SJSA1 (cell line): ENCODE results near the gene PTPRU. TPM values are rescaled to one million over a fixed set of nuclear protein-coding genes. Genes with fewer than 3 reads are reported as not detected.
"Not testable (repeated sequence)": the region's sequence is repeated elsewhere in the genome, so short reads cannot be mapped to it uniquely, and the experiment has no call there.

ENCODE experiments used
- DNase-seq, 2 experiments: peaks; one replicate each; pipeline ENCODE4 v3.0.0-alpha.2; 2015 to 2020; ENCODE audit warnings: low spot score in 2 of 2, low read depth in 1 of 2
- H3K27ac ChIP-seq: fragments of 250-450 bp; sonication (Bioruptor Pico); 2 replicates; pipeline ENCODE4 v1.5.1; 2020; ENCODE audit warnings: mild to moderate bottlenecking, moderate library complexity
- H3K27me3 ChIP-seq: fragments of 250-450 bp; sonication (Bioruptor Pico); replicated peaks from 2 replicates; pipeline ENCODE4 v1.5.1; 2020; ENCODE audit warnings: mild to moderate bottlenecking, moderate library complexity
- H3K36me3 ChIP-seq: fragments of 250-450 bp; sonication (Bioruptor Pico); 2 replicates; pipeline ENCODE4 v1.5.1; 2020; ENCODE audit warnings: mild to moderate bottlenecking
- H3K4me1 ChIP-seq: fragments of 250-450 bp; sonication (Bioruptor Pico); replicated peaks from 2 replicates; pipeline ENCODE4 v1.6.1; 2021; ENCODE audit warnings: mild to moderate bottlenecking
- H3K4me3 ChIP-seq: fragments of 250-450 bp; sonication (Bioruptor Pico); 2 replicates; pipeline ENCODE4 v1.5.1; 2020; ENCODE audit warnings: mild to moderate bottlenecking
- H3K9me3 ChIP-seq: fragments of 250-450 bp; sonication (Bioruptor Pico); replicated peaks from 2 replicates; pipeline ENCODE4 v1.5.1; 2020; ENCODE audit warnings: mild to moderate bottlenecking
- total RNA-seq: library from RNA; depleted of rRNA; stranded (reverse); fragments of >200 nt; shearing (Covaris generic); gene quantifications from 2 replicates; pipeline ENCODE4 v1.2.3, GENCODE V29; 2014

PTPRU gene
- total RNA-seq, 1 experiment from 2014 or later: 16.8 TPM

GRCh38 chr1:29230553-29231378 lies 5.6 kb upstream of the PTPRU start, which contains the start of gene MECR:
Gene MECR (minus strand): TSS chr1:29230934. CDS start chr1:29230906, 28 bp downstream.
- H3K4me1 ChIP-seq: peaks cover 13% of the 10 kb centered on the region
- DNase-seq: peak; percentile 88 to 94

GRCh38 chr1:29232387-29232786 lies 3.9 kb upstream of the PTPRU start:
- Histone ChIP-seq H3K27me3 (peaks cover 3% of the 10 kb centered on the region; the same call in 1 of the 2 replicates), H3K27ac (no peak overlapping the region), H3K9me3 (no peaks in the 10 kb centered on the region), H3K36me3 (0 out of 2 replicates have a peak, but pooled peaks cover 9% of the 10 kb centered on the region), H3K4me3 (no peak overlapping the region), H3K4me1 (peaks cover 29% of the 10 kb centered on the region)
- DNase-seq: no peak

More at GRCh38 chr1:29230553-29231378, 5.6 kb upstream of the PTPRU start, which contains the start of gene MECR:
- peak within 1 kb of the TSS; percentile 40 for H3K27ac ChIP-seq
- H3K27me3 ChIP-seq: 0 out of 2 replicates have a peak, but pooled peaks cover 3% of the 10 kb centered on the region
- H3K36me3 ChIP-seq: 0 out of 2 replicates have a peak, but pooled peaks cover 6% of the 10 kb centered on the region
- no peaks in the 10 kb centered on the region for H3K9me3 ChIP-seq
- peak within 1 kb of the TSS; percentile 72 for H3K4me3 ChIP-seq

GRCh38 chr1:29233693-29234092 lies 2.6 kb upstream of the PTPRU start:
- Histone ChIP-seq H3K4me1 (peaks cover 36% of the 10 kb centered on the region), H3K27me3 (peaks cover 3% of the 10 kb centered on the region; the same call in 1 of the 2 replicates), H3K36me3 (0 out of 2 replicates have a peak, but pooled peaks cover 9% of the 10 kb centered on the region), H3K9me3 (no peaks in the 10 kb centered on the region), H3K4me3 (no peak overlapping the region), H3K27ac (no peak overlapping the region)
- no peak for DNase-seq

GRCh38 chr1:29234471-29234870 lies 1.9 kb upstream of the PTPRU start:
- no peak for DNase-seq
- H3K36me3 ChIP-seq: 0 out of 2 replicates have a peak, but pooled peaks cover 8% of the 10 kb centered on the region
- peaks cover 34% of the 10 kb centered on the region for H3K4me1 ChIP-seq
- peaks cover 3% of the 10 kb centered on the region; the same call in 1 of the 2 replicates for H3K27me3 ChIP-seq
- H3K4me3 ChIP-seq: no peak overlapping the region
- H3K27ac ChIP-seq: no peak overlapping the region
- no peaks in the 10 kb centered on the region for H3K9me3 ChIP-seq

- not testable (repeated sequence) for H3K27ac ChIP-seq, H3K36me3 ChIP-seq
- H3K4me1 ChIP-seq: peaks cover 30% of the 10 kb centered on the region
These were observed 1.4 kb upstream of the PTPRU start for GRCh38 chr1:29234881-29235280.

GRCh38 chr1:29236712-29237128 lies 398 bp downstream of the PTPRU start:
- H3K4me3 ChIP-seq: peak overlapping the region; percentile 66
- 0 out of 2 replicates have a peak, but pooled peaks cover 3% of the 10 kb centered on the region for H3K36me3 ChIP-seq
- DNase-seq: peak in 1 of 2 experiments; percentile 46
- H3K27me3 ChIP-seq: peaks cover 3% of the 10 kb centered on the region; the same call in 1 of the 2 replicates
- H3K9me3 ChIP-seq: no peaks in the 10 kb centered on the region
- no peak overlapping the region for H3K27ac ChIP-seq
- H3K4me1 ChIP-seq: peaks cover 23% of the 10 kb centered on the region

More at GRCh38 chr1:29234881-29235280, 1.4 kb upstream of the PTPRU start:
- not testable (repeated sequence) for H3K9me3 ChIP-seq, DNase-seq, H3K4me3 ChIP-seq, H3K27me3 ChIP-seq

GRCh38 chr1:29237129-29237821 lies 953 bp downstream of the PTPRU start:
- Histone ChIP-seq H3K9me3 (no peaks in the 10 kb centered on the region), H3K36me3 (0 out of 2 replicates have a peak, but pooled peaks cover 3% of the 10 kb centered on the region), H3K4me3 (peak overlapping the region; percentile 66), H3K27ac (no peak overlapping the region), H3K4me1 (peaks cover 23% of the 10 kb centered on the region), H3K27me3 (peaks cover 3% of the 10 kb centered on the region; the same call in 1 of the 2 replicates)
- peak; percentile 57 to 60 for DNase-seq

GRCh38 chr1:29237852-29238619 lies 1.7 kb downstream of the PTPRU start:
- H3K4me1 ChIP-seq: peaks cover 25% of the 10 kb centered on the region
- H3K36me3 ChIP-seq: 0 out of 2 replicates have a peak, but pooled peaks cover 3% of the 10 kb centered on the region
- DNase-seq: no peak
- H3K27me3 ChIP-seq: peaks cover 3% of the 10 kb centered on the region; the same call in 1 of the 2 replicates
- peak overlapping the region; percentile 66 for H3K4me3 ChIP-seq
- no peak overlapping the region for H3K27ac ChIP-seq
- H3K9me3 ChIP-seq: no peaks in the 10 kb centered on the region

GRCh38 chr1:29238620-29239002 lies 2.3 kb downstream of the PTPRU start:
- DNase-seq: no peak
- H3K36me3 ChIP-seq: 0 out of 2 replicates have a peak, but pooled peaks cover 3% of the 10 kb centered on the region
- H3K4me3 ChIP-seq: no peak overlapping the region

GRCh38 chr1:29239142-29239541 lies 2.8 kb downstream of the PTPRU start:
- Histone ChIP-seq H3K4me3 (no peak overlapping the region), H3K9me3 (no peaks in the 10 kb centered on the region), H3K4me1 (peaks cover 36% of the 10 kb centered on the region), H3K27ac (no peak overlapping the region), H3K27me3 (peaks cover 3% of the 10 kb centered on the region; the same call in 1 of the 2 replicates), H3K36me3 (0 out of 2 replicates have a peak, but pooled peaks cover 3% of the 10 kb centered on the region)
- no peak for DNase-seq

More at GRCh38 chr1:29238620-29239002, 2.3 kb downstream of the PTPRU start:
- H3K27me3 ChIP-seq: peaks cover 3% of the 10 kb centered on the region; the same call in 1 of the 2 replicates
- H3K9me3 ChIP-seq: no peaks in the 10 kb centered on the region
- no peak overlapping the region for H3K27ac ChIP-seq
- H3K4me1 ChIP-seq: peaks cover 31% of the 10 kb centered on the region

- Histone ChIP-seq H3K4me1 (peaks cover 36% of the 10 kb centered on the region), H3K27ac (no peak overlapping the region)
- DNase-seq: no peak
These were observed 4.1 kb downstream of the PTPRU start for GRCh38 chr1:29240400-29240837.

GRCh38 chr1:29240986-29241385 lies 4.7 kb downstream of the PTPRU start:
- Histone ChIP-seq H3K36me3 (0 out of 2 replicates have a peak, but pooled peaks cover 3% of the 10 kb centered on the region), H3K4me3 (no peak overlapping the region), H3K27me3 (no peaks in the 10 kb centered on the region; the same call in 1 of the 2 replicates), H3K27ac (no peak overlapping the region), H3K9me3 (no peaks in the 10 kb centered on the region), H3K4me1 (peaks cover 34% of the 10 kb centered on the region)
- DNase-seq: no peak

More at GRCh38 chr1:29240400-29240837, 4.1 kb downstream of the PTPRU start:
- Histone ChIP-seq H3K9me3 (no peaks in the 10 kb centered on the region), H3K4me3 (no peak overlapping the region), H3K36me3 (0 out of 2 replicates have a peak, but pooled peaks cover 3% of the 10 kb centered on the region), H3K27me3 (peaks cover 3% of the 10 kb centered on the region; the same call in 1 of the 2 replicates)
